Testis (tissue), 2 donors: ENCODE results near the gene SLC51A.

Experiments
- POLR2A ChIP-seq: fragments of 450-650 bp; IDR thresholded peaks from one replicate; pipeline ENCODE4 v1.6.1; 2017; ENCODE audit warnings: antibody characterized with exemption, mild to moderate bottlenecking, moderate library complexity
- TF ChIP-seq, protein P1 (sequence below), 3 experiments: fragments of 450-650 bp in 2 of 3; fragments of 200-600 bp in 1 of 3; sonication (generic) in 1 of 3; IDR thresholded peaks; one replicate each; pipeline ENCODE4 v1.5.1; 2016 to 2019; ENCODE audit warnings: antibody characterized with exemption in 3 of 3, mild to moderate bottlenecking in 2 of 3, moderate library complexity in 1 of 3

GRCh38 chr3:196216089-196216564 lies at the start of gene SLC51A:
- TF ChIP-seq, protein P1, sequence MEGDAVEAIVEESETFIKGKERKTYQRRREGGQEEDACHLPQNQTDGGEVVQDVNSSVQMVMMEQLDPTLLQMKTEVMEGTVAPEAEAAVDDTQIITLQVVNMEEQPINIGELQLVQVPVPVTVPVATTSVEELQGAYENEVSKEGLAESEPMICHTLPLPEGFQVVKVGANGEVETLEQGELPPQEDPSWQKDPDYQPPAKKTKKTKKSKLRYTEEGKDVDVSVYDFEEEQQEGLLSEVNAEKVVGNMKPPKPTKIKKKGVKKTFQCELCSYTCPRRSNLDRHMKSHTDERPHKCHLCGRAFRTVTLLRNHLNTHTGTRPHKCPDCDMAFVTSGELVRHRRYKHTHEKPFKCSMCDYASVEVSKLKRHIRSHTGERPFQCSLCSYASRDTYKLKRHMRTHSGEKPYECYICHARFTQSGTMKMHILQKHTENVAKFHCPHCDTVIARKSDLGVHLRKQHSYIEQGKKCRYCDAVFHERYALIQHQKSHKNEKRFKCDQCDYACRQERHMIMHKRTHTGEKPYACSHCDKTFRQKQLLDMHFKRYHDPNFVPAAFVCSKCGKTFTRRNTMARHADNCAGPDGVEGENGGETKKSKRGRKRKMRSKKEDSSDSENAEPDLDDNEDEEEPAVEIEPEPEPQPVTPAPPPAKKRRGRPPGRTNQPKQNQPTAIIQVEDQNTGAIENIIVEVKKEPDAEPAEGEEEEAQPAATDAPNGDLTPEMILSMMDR (IDR thresholded peaks at IDR 0.05): no peak
- TF ChIP-seq POLR2A: no peak
